Measurements from ENCODE around the gene ARMC2. TPM values are rescaled to one million over a fixed set of nuclear protein-coding genes. Genes with fewer than 3 reads are reported as not detected.

The ARMC2 gene
- total RNA-seq, 2 experiments from 2014 or later, result 5.2 to 5.7 TPM

GRCh38 chr6:109002882-109003281 is 154.7 kb downstream of the ARMC2 start:
- Mint-ChIP-seq H3K9me3 (no peaks in the 10 kb centered on the region), H3K27me3 (no peaks in the 10 kb centered on the region), H3K27ac (no peak overlapping the region), H3K4me1 (ENCODE audit: low read depth) (peaks cover 68% of the 10 kb centered on the region), H3K36me3 (ENCODE audit: low read depth) (peaks cover 40% of the 10 kb centered on the region), H3K4me3 (no peak overlapping the region)
- intact Hi-C loops (cut with DNase I, micrococcal nuclease), result loop anchor here in 1 of 2 experiments (10.0 kb wide), 1 partner anchor 692 kb away; the partner anchor contains the start of genes AK9 and FIG4
- H3K27me3 ChIP-seq (ENCODE audit: control insufficient read depth in 1 of 2, insufficient read depth in 2 of 2, low read length in 2 of 2), result no peaks in the 10 kb centered on the region
- CTCF ChIA-PET, result no interaction called here
- peaks cover 43% of the 10 kb centered on the region for H3K36me3 ChIP-seq (ENCODE audit: insufficient read depth, low read length)
- no peaks in the 10 kb centered on the region for H3K4me1 ChIP-seq (ENCODE audit: insufficient read depth, low read length)
- POLR2A ChIA-PET, result no interaction called here
- H3K9me3 ChIP-seq (ENCODE audit: control insufficient read depth in 1 of 2, insufficient read depth in 1 of 2, low read length in 2 of 2), result no peaks in the 10 kb centered on the region
- no peak overlapping the region for H3K27ac ChIP-seq (ENCODE audit: low read depth in 1 of 2, low read length in 2 of 2)
- no peak for TF ChIP-seq CTCF (IDR thresholded peaks at IDR 0.05)
- ATAC-seq (ENCODE audit: poor library complexity) (no peak), DNase-seq (no peak)
- H3K4me3 ChIP-seq (ENCODE audit: low read length), result no peak overlapping the region

GRCh38 chr6:109006818-109007217 is 158.6 kb downstream of the ARMC2 start:
- no peak overlapping the region for H3K27ac ChIP-seq (ENCODE audit: low read depth in 1 of 2, low read length in 2 of 2)
- intact Hi-C loops (cut with DNase I, micrococcal nuclease), result loop anchor here (5.0 to 10.0 kb wide), 4 partner anchors 375 to 688 kb away; partner anchors contain the start of genes AK9 (in 1 of the 2), CD164 (in 1 of the 2) and FIG4 (in 1 of the 2)
- peak overlapping the region; percentile 60 for H3K27ac Mint-ChIP-seq
- H3K4me1 ChIP-seq (ENCODE audit: insufficient read depth, low read length), result peaks cover 4% of the 10 kb centered on the region
- ChIA-PET POLR2A (no interaction called here), CTCF (no interaction called here)
- H3K4me3 ChIP-seq (ENCODE audit: low read length), result peak overlapping the region; percentile 93
- H3K36me3 Mint-ChIP-seq (ENCODE audit: low read depth), result peaks cover 21% of the 10 kb centered on the region
- peaks cover 73% of the 10 kb centered on the region for H3K4me1 Mint-ChIP-seq (ENCODE audit: low read depth)
- no peaks in the 10 kb centered on the region for H3K27me3 Mint-ChIP-seq
- H3K27me3 ChIP-seq (ENCODE audit: control insufficient read depth in 1 of 2, insufficient read depth in 2 of 2, low read length in 2 of 2), result no peaks in the 10 kb centered on the region
- H3K9me3 ChIP-seq (ENCODE audit: control insufficient read depth in 1 of 2, insufficient read depth in 1 of 2, low read length in 2 of 2), result no peaks in the 10 kb centered on the region
- peaks cover 4% of the 10 kb centered on the region for H3K36me3 ChIP-seq (ENCODE audit: insufficient read depth, low read length)
- no peak for ATAC-seq (ENCODE audit: poor library complexity)
- no peak for TF ChIP-seq CTCF (IDR thresholded peaks at IDR 0.05)
- peak overlapping the region; percentile 100 for H3K4me3 Mint-ChIP-seq
- DNase-seq, result no peak
- no peaks in the 10 kb centered on the region for H3K9me3 Mint-ChIP-seq

- Histone ChIP-seq H3K27ac (ENCODE audit: low read depth in 1 of 2, low read length in 2 of 2) (no peak overlapping the region), H3K9me3 (ENCODE audit: control insufficient read depth in 1 of 2, insufficient read depth in 1 of 2, low read length in 2 of 2) (no peaks in the 10 kb centered on the region), H3K27me3 (ENCODE audit: control insufficient read depth in 1 of 2, insufficient read depth in 2 of 2, low read length in 2 of 2) (no peaks in the 10 kb centered on the region), H3K36me3 (ENCODE audit: insufficient read depth, low read length) (no peaks in the 10 kb centered on the region), H3K4me1 (ENCODE audit: insufficient read depth, low read length) (peaks cover 10% of the 10 kb centered on the region), H3K4me3 (ENCODE audit: low read length) (peak overlapping the region; percentile 93)
- no peaks in the 10 kb centered on the region for H3K9me3 Mint-ChIP-seq
- ChIA-PET CTCF (interaction anchor here (1.5 to 2.2 kb wide), 2 partner anchors 28 to 66 kb away, joined by 3 to 8 read pairs; no protein-coding TSS in a partner anchor), POLR2A (interaction anchor here (5.8 kb wide), 1 partner anchor 449 kb away, joined by 44 read pairs; no protein-coding TSS in a partner anchor)
- H3K4me1 Mint-ChIP-seq (ENCODE audit: low read depth), result peaks cover 70% of the 10 kb centered on the region
- peak overlapping the region; percentile 100 for H3K4me3 Mint-ChIP-seq
- H3K27me3 Mint-ChIP-seq, result no peaks in the 10 kb centered on the region
- peaks cover 14% of the 10 kb centered on the region for H3K36me3 Mint-ChIP-seq (ENCODE audit: low read depth)
- DNase-seq, result no peak
- TF ChIP-seq CTCF (IDR thresholded peaks at IDR 0.05), result no peak
- peak overlapping the region; percentile 94 for H3K27ac Mint-ChIP-seq
- intact Hi-C loops (cut with DNase I, micrococcal nuclease), result loop anchor here (5.0 to 10.0 kb wide), 4 partner anchors 375 to 687 kb away; partner anchors contain the start of genes AK9 (in 1 of the 2), CD164 (in 1 of the 2) and FIG4 (in 1 of the 2)
- no peak for ATAC-seq (ENCODE audit: poor library complexity)
Observed at GRCh38 chr6:109007521-109007920, 159.3 kb downstream of the ARMC2 start.
